HG03439 (cell line): ENCODE data around the gene MAG.
"Not testable (repeated sequence)": the region's sequence is repeated elsewhere in the genome, so short reads cannot be mapped to it uniquely, and the experiment has no call there.

Experiments
- ATAC-seq: cut with Tn5 transposase; IDR thresholded peaks from one replicate; pipeline ENCODE4 v1.9.1; 2021; ENCODE audit warnings: mild to moderate bottlenecking, moderate library complexity; ENCODE audit not compliant: unreplicated experiment

The MAG gene

DNA sequence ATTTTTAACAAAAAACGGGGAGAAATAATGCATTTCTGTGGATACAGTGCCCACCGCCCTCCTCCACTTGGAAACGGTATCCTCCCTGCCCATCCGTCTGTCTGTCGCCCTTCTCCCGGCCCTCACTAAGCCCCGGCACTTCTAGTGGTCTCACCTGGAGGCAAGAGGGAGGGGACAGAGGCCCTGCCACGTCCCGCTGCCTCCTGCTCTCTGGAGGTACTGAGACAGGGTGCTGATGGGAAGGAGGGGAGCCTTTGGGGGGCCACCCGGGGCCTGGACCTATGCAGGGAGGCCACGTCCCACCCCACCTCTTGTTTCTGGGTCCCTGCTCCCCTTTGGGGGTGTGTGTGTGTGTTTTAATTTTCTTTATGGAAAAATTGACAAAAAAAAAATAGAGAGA is 12.6 kb upstream of the MAG start:
- no peak for ATAC-seq

DNA sequence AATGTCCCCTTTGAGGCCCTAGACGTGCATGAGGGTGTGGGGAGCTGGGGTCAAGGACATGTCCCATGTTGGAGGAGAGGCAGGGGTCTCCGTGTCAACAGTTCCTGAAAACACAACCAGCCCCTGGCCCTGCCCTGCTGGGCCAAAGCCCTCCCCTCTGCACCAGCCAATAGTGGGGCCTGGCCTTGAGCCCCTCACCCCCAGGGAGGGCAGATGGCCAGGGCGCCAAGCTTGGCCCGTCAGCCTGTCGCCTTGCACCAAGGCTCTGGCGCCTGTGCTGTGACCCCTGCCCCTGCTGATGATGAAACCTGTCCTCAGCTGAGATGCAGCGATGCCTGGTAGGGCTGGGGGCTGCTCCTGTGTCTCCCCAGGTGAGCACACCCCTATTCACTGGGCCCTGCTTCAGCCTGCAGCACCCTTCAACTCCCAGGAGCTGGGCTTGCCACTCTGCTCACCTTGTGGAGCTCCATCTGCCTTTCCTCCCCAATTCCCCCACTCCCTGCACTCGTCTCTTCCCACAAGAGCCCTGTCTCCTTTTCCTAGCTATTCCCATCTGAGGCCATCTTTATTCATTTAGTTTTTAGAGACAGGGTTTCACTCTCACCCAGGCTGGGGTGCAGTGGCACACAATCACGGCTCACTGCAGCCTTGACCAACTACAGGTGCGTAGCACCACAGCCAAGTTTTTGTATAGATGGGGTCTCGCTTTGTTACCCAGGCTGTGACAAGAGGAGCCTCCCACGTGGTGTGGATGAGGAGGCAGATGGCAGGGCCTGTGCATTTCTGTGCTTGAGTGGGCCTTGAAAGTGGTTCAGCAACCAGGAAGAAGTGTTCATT is 11.8 kb upstream of the MAG start:
- ATAC-seq: no peak

DNA sequence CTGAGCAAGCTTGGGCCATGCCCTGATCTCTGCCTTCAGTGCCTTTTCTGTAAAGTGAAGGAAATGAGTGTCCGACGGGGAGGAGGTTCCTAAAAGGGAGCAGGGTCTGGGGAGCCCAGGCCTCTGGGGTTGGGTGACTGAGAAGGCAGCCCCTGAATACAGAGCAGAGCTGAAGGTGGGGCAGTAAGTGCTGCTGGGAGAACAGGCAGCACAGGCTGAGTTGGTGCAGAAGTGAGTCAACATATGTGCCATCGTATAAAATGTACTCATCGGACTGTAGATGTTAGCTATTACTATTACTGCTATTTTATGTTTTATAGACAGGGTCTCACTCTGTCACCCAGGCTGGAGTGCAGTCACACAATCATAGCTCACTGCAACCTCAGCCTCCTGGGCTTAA is 10.7 kb upstream of the MAG start:
- ATAC-seq: no peak

DNA sequence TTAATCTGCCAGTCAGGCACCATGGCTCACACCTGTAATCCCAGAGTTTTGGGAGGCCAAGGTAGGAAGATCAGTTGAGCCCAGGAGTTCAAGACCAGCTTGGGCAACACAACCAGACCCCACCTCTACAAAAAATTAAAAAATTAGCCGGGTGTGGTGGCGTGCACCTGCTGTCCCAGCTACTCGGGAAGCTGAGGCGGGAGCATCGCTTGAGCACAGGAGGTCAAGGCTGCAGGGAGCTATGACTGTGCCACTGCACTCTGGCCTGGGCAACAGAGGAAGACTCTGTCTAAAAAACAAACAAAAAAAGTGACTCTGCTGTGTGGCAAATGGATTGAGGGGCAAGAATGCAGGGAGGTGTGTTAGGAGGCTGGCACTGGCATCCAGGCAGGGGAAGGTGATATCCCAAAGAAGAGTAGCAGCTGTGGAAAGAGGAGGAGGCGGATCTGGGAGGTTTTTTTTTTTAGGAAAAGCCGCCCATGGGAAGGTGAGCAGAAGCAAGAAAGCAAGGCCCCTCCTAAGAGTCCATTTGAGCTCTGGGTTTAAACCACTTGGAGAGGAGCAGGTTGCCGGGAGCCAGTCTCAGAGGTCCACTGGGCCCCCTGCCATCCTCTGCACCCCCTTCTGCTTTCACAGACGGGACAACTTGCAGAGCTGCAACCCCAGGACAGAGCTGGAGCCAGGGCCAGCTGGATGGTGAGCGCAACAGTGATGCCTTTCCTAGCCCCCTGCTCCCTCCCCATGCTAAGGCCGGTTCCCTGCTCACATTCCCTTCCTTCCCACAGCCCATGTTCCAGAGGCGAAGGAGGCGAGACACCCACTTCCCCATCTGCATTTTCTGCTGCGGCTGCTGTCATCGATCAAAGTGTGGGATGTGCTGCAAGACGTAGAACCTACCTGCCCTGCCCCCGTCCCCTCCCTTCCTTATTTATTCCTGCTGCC is 7.5 kb upstream of the MAG start:
- ATAC-seq: no peak

DNA sequence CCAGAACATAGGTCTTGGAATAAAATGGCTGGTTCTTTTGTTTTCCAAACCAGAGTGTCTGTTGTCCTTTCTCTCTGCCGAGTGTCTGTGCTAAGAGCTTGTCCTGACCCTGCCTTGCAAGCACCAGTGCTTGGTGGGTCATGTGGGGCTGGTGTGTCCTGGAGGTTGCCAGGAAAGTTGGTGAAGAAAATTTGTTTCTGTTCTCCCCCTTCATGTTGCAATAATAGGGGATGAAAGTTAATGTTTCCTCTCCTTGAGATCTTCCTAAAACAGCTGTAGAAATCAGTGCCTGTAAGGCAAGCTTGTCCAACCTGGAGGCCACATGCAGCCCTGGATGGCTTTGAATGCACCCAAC is 6.9 kb upstream of the MAG start:
- ATAC-seq: no peak

DNA sequence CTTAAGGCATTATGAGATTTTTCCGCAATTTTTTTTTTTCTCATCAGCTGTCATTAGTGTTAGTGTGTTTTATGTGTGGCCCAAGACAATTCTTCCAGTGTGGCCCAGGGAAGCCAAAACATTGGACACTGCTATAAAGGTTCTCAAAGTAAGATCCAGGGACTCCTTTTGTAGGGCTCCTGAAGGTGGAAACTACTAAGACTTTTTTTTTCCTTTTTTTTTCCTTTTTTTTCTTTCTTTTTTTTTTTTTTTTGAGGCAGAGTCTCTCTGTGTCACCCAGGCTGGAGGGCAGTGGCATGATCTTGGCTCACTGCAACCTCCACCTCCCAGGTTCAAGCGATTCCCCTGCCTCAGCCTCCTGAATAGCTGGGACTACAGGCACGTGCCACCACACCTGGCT is 6.5 kb upstream of the MAG start:
- ATAC-seq: not testable (repeated sequence)

DNA sequence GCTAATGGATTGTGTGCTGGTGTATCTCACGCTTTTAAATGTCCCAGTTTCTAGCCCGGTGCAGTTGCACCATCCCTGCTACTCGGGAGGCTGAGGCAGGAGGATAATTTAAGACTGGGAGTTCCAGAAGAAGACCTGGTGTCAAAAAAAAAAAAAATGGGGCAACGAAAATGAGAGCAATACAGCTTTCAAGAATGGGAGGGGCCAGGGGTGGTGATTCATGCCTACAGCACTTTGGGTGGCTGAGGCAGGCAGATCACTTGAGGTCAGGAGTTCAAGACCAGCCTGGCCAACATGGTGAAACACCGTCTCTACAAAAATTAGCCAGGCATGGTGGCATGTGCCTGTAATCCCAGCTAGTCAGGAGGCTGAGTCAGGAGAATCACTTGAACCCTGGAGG is 5.9 kb upstream of the MAG start:
- ATAC-seq: not testable (repeated sequence)

DNA sequence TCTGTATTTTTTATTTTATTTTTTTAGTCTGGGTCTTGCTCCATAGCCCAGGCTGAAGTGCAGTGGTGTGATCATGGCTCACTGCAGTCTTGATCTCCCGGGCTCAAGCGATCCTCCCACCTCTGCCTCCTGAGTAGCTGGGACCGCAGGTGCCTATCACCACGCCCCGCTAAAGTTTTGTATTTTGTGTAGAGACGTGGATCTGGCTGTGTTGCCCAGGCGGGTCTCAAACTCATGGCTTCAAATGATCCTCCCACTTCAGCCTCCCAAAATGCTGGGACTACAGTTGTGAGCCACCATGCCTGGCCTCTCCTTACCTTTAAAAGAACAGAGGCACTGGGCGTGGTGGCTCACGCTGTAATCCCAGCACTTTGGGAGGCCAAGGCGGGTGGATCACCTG is 4.2 kb upstream of the MAG start:
- no peak for ATAC-seq

DNA sequence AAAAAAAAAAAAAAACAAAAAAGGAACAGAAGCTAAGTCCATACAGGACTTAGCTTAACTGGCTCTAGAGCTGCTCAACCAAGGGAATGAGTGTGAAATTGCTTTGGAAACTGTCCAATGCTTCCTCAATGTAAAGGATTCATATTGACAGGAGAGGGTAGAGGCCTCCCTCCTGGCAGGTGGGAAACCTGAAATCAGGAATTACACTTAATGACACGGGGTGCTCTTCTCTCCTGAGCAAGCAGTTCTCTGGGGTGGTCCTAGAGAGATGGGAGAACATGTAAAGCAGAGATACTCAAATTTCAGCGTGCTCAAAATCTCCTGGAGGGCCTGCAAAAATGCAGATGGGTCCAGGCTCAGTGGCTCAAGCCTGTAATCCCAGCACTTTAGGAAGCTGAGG is 3.6 kb upstream of the MAG start:
- no peak for ATAC-seq

DNA sequence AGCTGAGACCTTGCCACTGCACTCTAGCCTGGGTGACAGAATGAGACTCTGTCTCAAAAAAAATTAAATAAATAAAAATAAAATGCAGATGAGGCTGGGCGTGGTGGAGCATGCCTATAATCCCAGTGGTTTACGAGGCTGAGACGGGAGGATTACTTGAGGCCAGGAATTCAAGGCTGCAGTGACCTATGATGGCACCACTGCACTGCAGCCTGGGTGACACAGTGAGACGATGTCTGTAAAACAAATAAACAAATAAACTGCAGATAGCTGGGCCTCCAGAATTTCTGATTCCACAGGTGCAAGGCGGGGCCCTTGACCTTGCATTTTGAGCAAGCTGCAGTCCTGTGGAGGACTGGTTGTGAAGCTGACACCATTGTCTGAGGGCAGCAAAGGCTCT is 3.1 kb upstream of the MAG start:
- ATAC-seq: no peak

DNA sequence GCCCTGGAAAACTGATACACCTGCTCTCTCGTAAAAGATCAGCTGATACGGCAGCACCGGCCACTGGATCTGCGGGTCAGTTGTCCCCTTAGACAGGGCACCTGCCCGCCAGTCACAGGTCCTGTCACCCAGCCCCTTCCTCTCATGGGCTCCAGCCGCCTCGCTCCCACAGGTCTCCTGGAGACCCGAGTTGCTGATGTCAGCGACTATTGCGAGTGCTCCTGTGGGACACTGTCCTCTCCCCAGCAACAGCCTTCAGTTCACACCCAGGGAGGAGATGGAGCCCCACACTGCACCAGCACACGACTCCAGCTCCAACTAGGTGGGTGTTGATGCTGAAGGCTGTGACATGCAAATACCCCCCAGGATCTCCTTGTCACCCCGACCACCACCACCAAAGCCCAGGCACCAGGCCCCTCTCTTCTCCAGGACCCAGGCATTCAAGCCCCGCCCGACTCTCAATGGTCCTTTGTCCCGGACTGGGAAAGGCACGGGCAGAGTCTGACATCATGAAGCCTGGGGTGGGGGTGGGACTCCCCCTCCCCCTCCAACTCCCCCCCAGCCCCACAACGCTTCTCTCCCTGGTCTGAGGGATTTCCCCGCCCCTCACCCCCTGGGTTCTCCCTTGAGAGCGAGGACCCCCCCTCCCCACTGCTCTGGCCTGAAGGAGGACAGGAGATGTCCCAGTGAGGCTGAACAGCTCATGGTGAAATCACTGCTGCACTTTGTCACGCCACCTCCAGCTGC is 1.4 kb upstream of the MAG start:
- no peak for ATAC-seq

DNA sequence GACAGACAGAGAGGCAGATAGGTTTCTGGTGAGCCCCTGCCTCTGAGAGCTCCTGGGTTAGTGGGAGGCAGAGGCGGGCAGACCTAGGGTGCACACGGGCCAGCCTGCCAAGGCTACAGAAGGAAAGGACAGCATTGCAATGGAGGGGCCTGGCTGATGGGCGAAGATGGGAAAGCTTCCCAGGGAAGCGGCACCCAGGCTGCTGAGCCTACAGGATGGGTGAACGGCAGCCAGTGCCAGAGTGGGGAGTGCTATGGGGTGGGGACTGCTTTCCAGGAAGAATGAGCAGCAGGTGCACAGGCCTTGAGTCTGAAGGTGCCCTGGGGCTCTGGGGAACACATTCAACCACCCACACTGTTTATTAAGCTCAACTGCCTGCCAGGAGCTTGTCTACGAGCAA is 702 bp upstream of the MAG start:
- ATAC-seq: no peak

DNA sequence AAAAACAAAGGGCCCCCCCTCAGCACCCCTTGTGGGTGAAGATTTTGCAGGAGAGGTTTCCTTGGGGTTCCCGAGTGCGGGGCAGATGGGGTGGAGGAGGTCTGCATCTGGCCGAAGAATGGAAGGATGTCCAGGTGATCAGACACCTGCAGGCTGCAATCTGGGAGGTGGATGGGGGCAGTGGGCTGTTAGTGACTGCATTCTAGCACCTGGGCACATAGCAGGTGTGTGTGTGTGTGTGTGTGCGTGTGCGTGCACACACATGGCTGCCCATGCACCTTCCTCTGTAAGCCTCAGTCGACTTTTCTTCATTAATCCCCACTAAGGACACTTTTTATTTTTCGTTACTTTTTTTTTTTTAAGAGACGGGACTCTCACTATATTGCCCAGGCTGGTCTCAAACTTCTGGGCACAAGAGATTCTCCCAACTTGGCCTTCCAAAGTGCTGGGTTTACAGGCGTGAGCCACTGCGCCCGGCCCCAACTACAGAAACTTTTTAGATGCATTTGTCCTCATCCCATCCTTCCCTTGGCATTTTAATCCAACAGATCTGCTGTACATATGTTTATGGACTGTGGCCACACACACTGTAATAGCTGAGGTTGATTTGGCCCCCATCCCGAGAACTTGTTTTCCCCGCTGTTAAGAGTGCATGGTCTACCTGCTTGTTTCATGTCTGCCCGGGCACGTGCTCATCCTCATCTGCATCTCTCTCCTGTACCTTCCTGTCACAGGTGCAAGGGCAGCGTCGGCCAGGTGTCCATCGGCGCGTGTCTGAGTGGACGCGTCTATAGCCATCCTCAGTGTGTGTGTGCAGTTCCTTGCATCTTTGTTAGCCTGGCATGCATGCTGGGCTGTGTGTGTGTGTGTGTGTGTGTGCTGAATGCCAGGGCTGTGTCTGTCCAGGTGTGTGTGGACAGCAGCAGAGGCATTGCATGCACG is 731 bp downstream of the MAG start:
- no peak for ATAC-seq

DNA sequence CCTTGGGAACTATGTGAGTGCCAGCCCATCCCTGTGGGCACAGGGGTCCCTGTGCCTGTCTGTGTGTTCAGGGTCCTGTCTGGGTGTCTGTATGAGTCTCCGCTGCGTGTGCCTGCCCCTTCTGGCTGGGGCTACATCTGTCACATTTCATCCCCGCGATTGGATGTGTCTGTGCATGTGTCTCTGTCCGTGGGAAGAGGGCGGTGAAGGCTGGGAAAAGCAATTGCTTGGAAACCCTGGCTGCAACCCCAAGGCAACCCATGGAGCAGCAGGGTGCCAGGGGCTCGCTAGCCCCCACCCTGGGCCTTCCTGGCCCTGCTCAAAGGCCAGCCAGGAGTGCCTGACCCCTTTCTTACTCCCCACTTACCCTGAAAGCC is 1.4 kb downstream of the MAG start:
- no peak for ATAC-seq

DNA sequence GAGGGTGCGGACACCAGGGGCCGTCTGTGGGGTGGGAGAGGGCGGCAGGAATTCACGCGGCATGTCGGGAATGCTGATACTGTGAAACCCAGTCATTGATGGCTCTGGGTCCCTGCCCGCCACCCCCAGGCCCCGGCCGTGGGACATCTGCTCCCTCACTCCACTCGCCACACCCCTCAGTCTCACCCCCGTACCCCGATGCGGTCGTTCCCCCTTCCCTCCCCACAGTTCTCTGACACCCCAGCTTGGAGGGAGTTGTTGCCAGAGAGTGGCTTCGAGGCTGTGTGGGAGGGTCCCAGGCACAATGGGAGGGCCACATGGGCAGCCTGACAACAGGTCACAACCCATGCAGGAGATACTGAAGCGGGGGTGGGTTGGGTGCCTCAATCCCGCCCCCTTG is 1.8 kb downstream of the MAG start:
- no peak for ATAC-seq

DNA sequence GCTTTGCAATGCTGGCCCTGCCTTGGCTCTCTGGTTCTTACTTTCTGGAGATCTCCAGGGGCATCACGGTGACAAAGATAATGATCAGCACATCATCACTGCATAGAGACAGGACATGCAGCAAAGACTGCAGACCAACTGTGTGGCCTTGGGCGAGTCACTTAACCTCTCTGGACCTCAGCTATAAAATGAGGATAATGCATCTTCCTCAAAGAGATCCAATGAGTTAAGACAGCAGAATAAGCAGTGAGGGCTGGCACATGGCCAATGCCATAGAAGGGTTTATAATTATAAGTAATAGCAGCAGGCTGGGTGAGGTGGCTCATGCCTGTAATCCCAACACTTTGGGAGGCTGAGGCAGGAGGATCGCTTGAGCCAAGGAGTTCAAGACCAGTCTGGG is 2.4 kb downstream of the MAG start:
- no peak for ATAC-seq

DNA sequence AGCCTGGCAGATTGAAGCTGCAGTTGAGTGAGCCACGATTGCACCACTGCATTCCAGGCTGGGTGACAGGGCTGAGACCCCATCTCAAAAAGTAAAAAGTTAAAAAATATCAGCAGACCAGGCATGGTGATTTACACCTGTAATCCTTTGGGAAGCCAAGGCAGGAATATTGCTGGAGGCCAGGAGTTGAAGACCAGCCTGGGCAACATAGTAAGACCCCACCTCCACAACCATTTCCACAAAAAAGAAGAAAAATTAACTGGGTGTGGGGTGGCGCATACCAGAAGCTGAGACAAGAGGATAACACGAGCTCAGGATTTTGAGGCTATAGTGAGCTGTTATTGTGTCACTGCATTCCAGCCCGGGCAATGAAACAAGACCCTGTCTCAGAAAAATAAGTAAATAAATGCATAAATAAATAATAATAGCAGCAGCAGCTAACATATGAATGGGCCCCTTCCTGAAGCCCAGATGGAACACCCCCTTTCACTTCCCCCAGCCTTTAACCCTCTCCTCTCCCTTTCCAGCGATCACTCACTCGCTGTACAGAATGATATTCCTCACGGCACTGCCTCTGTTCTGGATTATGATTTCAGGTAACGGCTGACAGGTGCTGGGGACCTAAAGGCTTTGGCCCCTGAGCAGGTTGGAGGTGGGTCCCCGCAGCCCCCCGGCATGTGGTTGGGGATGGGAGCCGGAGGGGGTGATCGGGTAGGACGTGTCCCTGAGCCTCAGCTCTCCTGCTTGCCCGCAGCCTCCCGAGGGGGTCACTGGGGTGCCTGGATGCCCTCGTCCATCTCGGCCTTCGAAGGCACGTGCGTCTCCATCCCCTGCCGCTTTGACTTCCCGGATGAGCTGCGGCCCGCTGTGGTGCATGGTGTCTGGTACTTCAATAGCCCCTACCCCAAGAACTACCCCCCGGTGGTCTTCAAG is 3.2 kb downstream of the MAG start:
- no peak for ATAC-seq

DNA sequence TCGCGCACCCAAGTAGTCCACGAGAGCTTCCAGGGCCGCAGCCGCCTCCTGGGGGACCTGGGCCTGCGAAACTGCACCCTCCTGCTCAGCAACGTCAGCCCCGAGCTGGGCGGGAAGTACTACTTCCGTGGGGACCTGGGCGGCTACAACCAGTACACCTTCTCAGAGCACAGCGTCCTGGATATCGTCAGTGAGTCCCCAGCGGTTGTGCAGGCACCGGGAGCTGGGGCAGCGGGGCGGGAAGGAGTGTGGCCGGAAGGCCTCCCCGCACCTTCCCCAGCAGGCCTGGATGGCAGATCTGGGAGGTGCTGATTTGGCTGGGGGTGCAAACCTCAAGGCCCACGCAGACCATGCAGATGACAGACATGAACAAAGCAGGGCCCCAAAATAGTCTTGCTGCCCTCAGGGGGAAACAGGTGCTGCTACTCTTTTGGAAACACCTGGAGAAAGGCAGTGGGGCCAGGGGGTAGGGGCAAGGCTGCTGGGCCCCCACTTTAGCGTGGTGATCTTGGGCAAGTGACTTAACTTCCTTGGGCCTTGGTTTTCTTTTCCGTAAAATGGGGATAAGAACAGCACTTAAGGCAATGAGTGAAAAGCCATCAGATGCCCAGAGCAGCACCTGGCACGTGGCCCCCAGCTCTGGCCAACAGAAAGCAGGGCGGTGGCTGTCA is 4.0 kb downstream of the MAG start:
- no peak for ATAC-seq
